ENCODE measurements around the gene CCDC106. TPM values are rescaled to one million over a fixed set of nuclear protein-coding genes. Genes with fewer than 3 reads are reported as not detected.

CCDC106 gene
- total RNA-seq, 1 donor from 2014 or later = 12.2 TPM

DNA sequence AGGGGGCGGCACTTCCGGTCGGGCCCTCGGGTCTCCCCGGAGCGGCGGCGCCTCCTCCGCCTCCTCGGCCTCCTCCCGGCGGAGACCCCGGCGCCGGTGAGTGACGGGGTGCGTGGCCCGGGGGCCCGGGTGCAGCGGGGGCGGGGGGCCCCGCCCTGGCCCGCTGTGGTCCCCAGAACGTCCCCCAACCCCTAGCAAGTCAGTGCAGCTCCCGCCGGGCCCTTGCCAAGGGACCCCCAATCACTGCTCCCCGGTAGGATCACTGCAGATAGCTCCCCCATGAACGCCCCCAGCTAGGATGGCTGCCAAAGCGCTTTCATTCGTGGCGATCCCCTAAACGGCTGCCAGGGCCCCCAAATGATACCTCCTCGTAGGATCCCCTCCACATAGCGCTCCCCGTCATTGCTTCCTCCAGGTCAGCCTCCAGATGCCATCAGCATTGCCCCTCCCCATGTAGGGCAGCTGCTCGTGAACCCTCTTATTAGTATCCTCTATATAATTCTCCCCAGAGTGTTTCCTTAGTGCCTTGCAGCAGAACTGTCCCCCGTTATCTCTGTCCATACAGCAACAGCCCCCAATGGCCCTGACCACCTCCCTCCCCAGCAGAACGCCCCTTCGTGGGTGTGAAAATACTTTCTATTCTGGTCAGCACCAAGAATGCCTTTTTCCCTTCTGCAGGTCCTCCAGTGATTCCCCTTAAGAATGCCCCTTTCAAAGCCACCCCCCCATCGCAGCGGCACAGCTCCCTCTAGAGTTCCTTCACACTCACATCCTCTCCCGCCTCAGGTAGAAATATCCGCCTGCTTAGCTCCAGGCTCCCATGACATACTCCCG is 42.2 kb upstream of the CCDC106 start, which contains the start of gene ZNF865:
TSS of gene ZNF865 (plus strand) at position 11 of the 834 bp plus-strand sequence. CDS start 7,972 bp downstream, outside the sequence.
- peak within 1 kb of the TSS; percentile 99 for H3K27ac Mint-ChIP-seq (ENCODE audit: unreplicated experiment)
- no peaks in the 10 kb centered on the region for H3K9me3 ChIP-seq (ENCODE audit: insufficient read depth, low read depth, low read length)
- TF ChIP-seq EZH2 (IDR thresholded peaks at IDR 0.05; ENCODE audit: insufficient read depth, low read length) = no peak
- TF ChIP-seq, protein P1, sequence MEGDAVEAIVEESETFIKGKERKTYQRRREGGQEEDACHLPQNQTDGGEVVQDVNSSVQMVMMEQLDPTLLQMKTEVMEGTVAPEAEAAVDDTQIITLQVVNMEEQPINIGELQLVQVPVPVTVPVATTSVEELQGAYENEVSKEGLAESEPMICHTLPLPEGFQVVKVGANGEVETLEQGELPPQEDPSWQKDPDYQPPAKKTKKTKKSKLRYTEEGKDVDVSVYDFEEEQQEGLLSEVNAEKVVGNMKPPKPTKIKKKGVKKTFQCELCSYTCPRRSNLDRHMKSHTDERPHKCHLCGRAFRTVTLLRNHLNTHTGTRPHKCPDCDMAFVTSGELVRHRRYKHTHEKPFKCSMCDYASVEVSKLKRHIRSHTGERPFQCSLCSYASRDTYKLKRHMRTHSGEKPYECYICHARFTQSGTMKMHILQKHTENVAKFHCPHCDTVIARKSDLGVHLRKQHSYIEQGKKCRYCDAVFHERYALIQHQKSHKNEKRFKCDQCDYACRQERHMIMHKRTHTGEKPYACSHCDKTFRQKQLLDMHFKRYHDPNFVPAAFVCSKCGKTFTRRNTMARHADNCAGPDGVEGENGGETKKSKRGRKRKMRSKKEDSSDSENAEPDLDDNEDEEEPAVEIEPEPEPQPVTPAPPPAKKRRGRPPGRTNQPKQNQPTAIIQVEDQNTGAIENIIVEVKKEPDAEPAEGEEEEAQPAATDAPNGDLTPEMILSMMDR (IDR thresholded peaks at IDR 0.05; ENCODE audit: insufficient read depth, low read depth, low read length) = peak; percentile 76
- peaks cover 14% of the 10 kb centered on the region for H3K4me1 ChIP-seq (ENCODE audit: insufficient read depth, low read length)
- DNase-seq (ENCODE audit: low read depth) (peak; percentile 81), FAIRE-seq (no peak)
- H3K4me3 Mint-ChIP-seq (ENCODE audit: unreplicated experiment) = peak within 1 kb of the TSS; percentile 98
- no peaks in the 10 kb centered on the region for H3K27me3 Mint-ChIP-seq (ENCODE audit: low read depth, unreplicated experiment)
- H3K4me3 ChIP-seq (ENCODE audit: insufficient read depth, low read depth, low read length) = peak within 1 kb of the TSS; percentile 93
- peaks cover 43% of the 10 kb centered on the region for H4K20me1 ChIP-seq (ENCODE audit: insufficient read depth, low read length)
- H3K27me3 ChIP-seq (ENCODE audit: insufficient read depth, low read length) = no peaks in the 10 kb centered on the region
- peak within 1 kb of the TSS; percentile 85 for H3K27ac ChIP-seq (ENCODE audit: low read depth, low read length)
- peaks cover 54% of the 10 kb centered on the region for H3K79me2 ChIP-seq (ENCODE audit: insufficient read depth, low read length)
- peaks cover 15% of the 10 kb centered on the region for H3K4me1 Mint-ChIP-seq (ENCODE audit: low read depth, unreplicated experiment)
- peaks cover 6% of the 10 kb centered on the region for H3K36me3 ChIP-seq (ENCODE audit: insufficient read depth, low read length)
- H3K36me3 Mint-ChIP-seq (ENCODE audit: low read depth, unreplicated experiment) = peaks cover 27% of the 10 kb centered on the region
- peaks cover 4% of the 10 kb centered on the region for H3K9me3 Mint-ChIP-seq (ENCODE audit: unreplicated experiment)
- H3K9ac ChIP-seq (ENCODE audit: low read length) = peak within 1 kb of the TSS; percentile 93
- H3K4me2 ChIP-seq (ENCODE audit: low read length) = peak within 1 kb of the TSS; percentile 99
- peak within 1 kb of the TSS; percentile 58 for H2AFZ ChIP-seq (ENCODE audit: low read depth, low read length)

DNA sequence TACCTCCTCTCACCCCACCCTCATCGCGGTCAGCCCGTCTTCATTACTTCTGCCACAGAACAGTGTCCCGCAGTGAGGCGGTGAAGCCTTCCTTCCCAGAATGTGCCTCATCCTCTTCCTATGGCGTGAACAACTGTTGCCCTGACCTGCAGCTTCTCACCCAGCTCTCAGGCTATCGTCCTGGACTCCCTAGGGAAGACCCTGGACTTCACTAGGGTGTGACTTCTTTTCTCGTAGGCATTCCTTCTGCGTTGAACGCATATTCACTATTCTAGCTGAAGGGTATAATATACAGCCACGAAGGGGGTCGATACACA is 41.6 kb upstream of the CCDC106 start:
- Mint-ChIP-seq H3K4me1 (ENCODE audit: low read depth, unreplicated experiment) (peaks cover 15% of the 10 kb centered on the region), H3K36me3 (ENCODE audit: low read depth, unreplicated experiment) (peaks cover 29% of the 10 kb centered on the region), H3K4me3 (ENCODE audit: unreplicated experiment) (peak overlapping the region; percentile 98), H3K9me3 (ENCODE audit: unreplicated experiment) (peaks cover 4% of the 10 kb centered on the region), H3K27me3 (ENCODE audit: low read depth, unreplicated experiment) (no peaks in the 10 kb centered on the region), H3K27ac (ENCODE audit: unreplicated experiment) (peak overlapping the region; percentile 99)
- Histone ChIP-seq H3K9ac (ENCODE audit: low read length) (peak overlapping the region; percentile 93), H3K4me2 (ENCODE audit: low read length) (peak overlapping the region; percentile 99), H3K27ac (ENCODE audit: low read depth, low read length) (peak overlapping the region; percentile 34), H3K4me1 (ENCODE audit: insufficient read depth, low read length) (peaks cover 14% of the 10 kb centered on the region), H3K36me3 (ENCODE audit: insufficient read depth, low read length) (peaks cover 6% of the 10 kb centered on the region), H3K79me2 (ENCODE audit: insufficient read depth, low read length) (peaks cover 55% of the 10 kb centered on the region), H3K4me3 (ENCODE audit: insufficient read depth, low read depth, low read length) (peak overlapping the region; percentile 93), H3K27me3 (ENCODE audit: insufficient read depth, low read length) (no peaks in the 10 kb centered on the region), H4K20me1 (ENCODE audit: insufficient read depth, low read length) (peaks cover 48% of the 10 kb centered on the region), H2AFZ (ENCODE audit: low read depth, low read length) (peak overlapping the region; percentile 18), H3K9me3 (ENCODE audit: insufficient read depth, low read depth, low read length) (no peaks in the 10 kb centered on the region)
- DNase-seq (ENCODE audit: low read depth) (no peak), FAIRE-seq (no peak)
- TF ChIP-seq, protein P1 (IDR thresholded peaks at IDR 0.05; ENCODE audit: insufficient read depth, low read depth, low read length) = no peak
- no peak for TF ChIP-seq EZH2 (IDR thresholded peaks at IDR 0.05; ENCODE audit: insufficient read depth, low read length)

DNA sequence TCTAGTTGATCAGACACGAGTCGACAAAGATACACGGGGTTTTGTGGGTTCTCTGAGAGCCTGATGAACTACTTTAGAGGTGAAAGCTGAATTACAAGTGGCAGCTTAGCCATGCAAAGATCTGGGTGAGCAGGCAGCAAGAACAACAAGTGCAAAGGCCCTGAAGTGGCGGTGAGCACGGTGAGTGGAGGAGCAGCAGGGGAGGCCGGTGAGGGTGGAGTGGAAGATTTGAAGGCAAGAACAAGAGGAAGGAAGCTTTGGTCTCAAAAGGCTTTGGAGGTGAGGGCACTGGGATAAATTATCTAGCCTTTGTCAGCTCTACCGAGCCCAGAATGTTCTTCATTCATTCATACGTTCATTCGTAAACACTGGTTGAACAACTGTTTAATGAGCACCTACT is 41.2 kb upstream of the CCDC106 start:
- Histone ChIP-seq H3K27me3 (ENCODE audit: insufficient read depth, low read length) (no peaks in the 10 kb centered on the region), H3K27ac (ENCODE audit: low read depth, low read length) (peak overlapping the region; percentile 34), H3K4me1 (ENCODE audit: insufficient read depth, low read length) (peaks cover 14% of the 10 kb centered on the region), H3K4me2 (ENCODE audit: low read length) (peak overlapping the region; percentile 99), H3K4me3 (ENCODE audit: insufficient read depth, low read depth, low read length) (peak overlapping the region; percentile 93), H3K9me3 (ENCODE audit: insufficient read depth, low read depth, low read length) (no peaks in the 10 kb centered on the region), H4K20me1 (ENCODE audit: insufficient read depth, low read length) (peaks cover 52% of the 10 kb centered on the region), H3K9ac (ENCODE audit: low read length) (peak overlapping the region; percentile 93), H3K36me3 (ENCODE audit: insufficient read depth, low read length) (peaks cover 6% of the 10 kb centered on the region), H3K79me2 (ENCODE audit: insufficient read depth, low read length) (peaks cover 58% of the 10 kb centered on the region), H2AFZ (ENCODE audit: low read depth, low read length) (no peak overlapping the region)
- Mint-ChIP-seq H3K4me1 (ENCODE audit: low read depth, unreplicated experiment) (peaks cover 15% of the 10 kb centered on the region), H3K27ac (ENCODE audit: unreplicated experiment) (peak overlapping the region; percentile 99), H3K9me3 (ENCODE audit: unreplicated experiment) (peaks cover 4% of the 10 kb centered on the region), H3K4me3 (ENCODE audit: unreplicated experiment) (peak overlapping the region; percentile 98), H3K36me3 (ENCODE audit: low read depth, unreplicated experiment) (peaks cover 26% of the 10 kb centered on the region), H3K27me3 (ENCODE audit: low read depth, unreplicated experiment) (no peaks in the 10 kb centered on the region)
- DNase-seq (ENCODE audit: low read depth) = no peak
- TF ChIP-seq, protein P1 (IDR thresholded peaks at IDR 0.05; ENCODE audit: insufficient read depth, low read depth, low read length) = no peak
- TF ChIP-seq EZH2 (IDR thresholded peaks at IDR 0.05; ENCODE audit: insufficient read depth, low read length) = no peak
- FAIRE-seq = no peak
